ENCODE data around the gene AFF3. TPM values are rescaled to one million over a fixed set of nuclear protein-coding genes. Genes with fewer than 3 reads are reported as not detected.

The AFF3 gene
- total and polyA plus RNA-seq, 4 donors, result 0.48 to 5.3 (median 2.3) TPM

DNA sequence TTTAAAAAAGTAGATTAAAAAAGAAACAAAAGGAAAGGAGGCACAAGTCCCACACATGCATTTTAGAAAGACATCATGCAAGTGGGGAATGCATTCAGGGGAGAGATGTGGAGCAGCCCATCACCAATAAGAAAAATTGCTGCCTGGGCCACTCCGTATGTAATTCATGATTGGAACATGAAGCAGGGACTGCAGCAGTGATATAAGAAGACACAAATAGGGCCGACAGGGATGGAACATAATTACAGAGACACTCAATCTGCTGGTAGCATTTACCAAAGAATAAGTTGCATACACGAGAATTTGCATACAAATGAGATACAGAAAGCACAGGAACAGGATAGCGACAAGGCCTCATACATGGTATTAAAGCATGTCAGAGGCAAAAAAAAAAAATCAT is 6.5 kb upstream of the AFF3 start:
- TF ChIP-seq, protein P1, sequence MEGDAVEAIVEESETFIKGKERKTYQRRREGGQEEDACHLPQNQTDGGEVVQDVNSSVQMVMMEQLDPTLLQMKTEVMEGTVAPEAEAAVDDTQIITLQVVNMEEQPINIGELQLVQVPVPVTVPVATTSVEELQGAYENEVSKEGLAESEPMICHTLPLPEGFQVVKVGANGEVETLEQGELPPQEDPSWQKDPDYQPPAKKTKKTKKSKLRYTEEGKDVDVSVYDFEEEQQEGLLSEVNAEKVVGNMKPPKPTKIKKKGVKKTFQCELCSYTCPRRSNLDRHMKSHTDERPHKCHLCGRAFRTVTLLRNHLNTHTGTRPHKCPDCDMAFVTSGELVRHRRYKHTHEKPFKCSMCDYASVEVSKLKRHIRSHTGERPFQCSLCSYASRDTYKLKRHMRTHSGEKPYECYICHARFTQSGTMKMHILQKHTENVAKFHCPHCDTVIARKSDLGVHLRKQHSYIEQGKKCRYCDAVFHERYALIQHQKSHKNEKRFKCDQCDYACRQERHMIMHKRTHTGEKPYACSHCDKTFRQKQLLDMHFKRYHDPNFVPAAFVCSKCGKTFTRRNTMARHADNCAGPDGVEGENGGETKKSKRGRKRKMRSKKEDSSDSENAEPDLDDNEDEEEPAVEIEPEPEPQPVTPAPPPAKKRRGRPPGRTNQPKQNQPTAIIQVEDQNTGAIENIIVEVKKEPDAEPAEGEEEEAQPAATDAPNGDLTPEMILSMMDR (IDR thresholded peaks at IDR 0.05; ENCODE audit: low read depth, low read length, missing input control), result no peak
- no peak for TF ChIP-seq FOXA2 (IDR thresholded peaks at IDR 0.05)
- no peak for TF ChIP-seq FOXA1 (IDR thresholded peaks at IDR 0.05)
- TF ChIP-seq, protein P2, sequence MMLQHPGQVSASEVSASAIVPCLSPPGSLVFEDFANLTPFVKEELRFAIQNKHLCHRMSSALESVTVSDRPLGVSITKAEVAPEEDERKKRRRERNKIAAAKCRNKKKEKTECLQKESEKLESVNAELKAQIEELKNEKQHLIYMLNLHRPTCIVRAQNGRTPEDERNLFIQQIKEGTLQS (IDR thresholded peaks at IDR 0.05), result no peak
- no peak for TF ChIP-seq HNF4G (IDR thresholded peaks at IDR 0.05)
- no peak for TF ChIP-seq TAF1 (conservative IDR thresholded peaks at IDR 0.05)
- TF ChIP-seq, protein P3, sequence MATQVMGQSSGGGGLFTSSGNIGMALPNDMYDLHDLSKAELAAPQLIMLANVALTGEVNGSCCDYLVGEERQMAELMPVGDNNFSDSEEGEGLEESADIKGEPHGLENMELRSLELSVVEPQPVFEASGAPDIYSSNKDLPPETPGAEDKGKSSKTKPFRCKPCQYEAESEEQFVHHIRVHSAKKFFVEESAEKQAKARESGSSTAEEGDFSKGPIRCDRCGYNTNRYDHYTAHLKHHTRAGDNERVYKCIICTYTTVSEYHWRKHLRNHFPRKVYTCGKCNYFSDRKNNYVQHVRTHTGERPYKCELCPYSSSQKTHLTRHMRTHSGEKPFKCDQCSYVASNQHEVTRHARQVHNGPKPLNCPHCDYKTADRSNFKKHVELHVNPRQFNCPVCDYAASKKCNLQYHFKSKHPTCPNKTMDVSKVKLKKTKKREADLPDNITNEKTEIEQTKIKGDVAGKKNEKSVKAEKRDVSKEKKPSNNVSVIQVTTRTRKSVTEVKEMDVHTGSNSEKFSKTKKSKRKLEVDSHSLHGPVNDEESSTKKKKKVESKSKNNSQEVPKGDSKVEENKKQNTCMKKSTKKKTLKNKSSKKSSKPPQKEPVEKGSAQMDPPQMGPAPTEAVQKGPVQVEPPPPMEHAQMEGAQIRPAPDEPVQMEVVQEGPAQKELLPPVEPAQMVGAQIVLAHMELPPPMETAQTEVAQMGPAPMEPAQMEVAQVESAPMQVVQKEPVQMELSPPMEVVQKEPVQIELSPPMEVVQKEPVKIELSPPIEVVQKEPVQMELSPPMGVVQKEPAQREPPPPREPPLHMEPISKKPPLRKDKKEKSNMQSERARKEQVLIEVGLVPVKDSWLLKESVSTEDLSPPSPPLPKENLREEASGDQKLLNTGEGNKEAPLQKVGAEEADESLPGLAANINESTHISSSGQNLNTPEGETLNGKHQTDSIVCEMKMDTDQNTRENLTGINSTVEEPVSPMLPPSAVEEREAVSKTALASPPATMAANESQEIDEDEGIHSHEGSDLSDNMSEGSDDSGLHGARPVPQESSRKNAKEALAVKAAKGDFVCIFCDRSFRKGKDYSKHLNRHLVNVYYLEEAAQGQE (IDR thresholded peaks at IDR 0.05), result no peak
- TF ChIP-seq, protein P4, sequence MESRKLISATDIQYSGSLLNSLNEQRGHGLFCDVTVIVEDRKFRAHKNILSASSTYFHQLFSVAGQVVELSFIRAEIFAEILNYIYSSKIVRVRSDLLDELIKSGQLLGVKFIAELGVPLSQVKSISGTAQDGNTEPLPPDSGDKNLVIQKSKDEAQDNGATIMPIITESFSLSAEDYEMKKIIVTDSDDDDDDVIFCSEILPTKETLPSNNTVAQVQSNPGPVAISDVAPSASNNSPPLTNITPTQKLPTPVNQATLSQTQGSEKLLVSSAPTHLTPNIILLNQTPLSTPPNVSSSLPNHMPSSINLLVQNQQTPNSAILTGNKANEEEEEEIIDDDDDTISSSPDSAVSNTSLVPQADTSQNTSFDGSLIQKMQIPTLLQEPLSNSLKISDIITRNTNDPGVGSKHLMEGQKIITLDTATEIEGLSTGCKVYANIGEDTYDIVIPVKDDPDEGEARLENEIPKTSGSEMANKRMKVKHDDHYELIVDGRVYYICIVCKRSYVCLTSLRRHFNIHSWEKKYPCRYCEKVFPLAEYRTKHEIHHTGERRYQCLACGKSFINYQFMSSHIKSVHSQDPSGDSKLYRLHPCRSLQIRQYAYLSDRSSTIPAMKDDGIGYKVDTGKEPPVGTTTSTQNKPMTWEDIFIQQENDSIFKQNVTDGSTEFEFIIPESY (IDR thresholded peaks at IDR 0.05), result no peak
- no peak for TF ChIP-seq RAD21 (IDR thresholded peaks at IDR 0.05)
- TF ChIP-seq EGR1 (IDR thresholded peaks at IDR 0.05; ENCODE audit: low read depth in 2 of 2), result no peak
- TF ChIP-seq, protein P5, sequence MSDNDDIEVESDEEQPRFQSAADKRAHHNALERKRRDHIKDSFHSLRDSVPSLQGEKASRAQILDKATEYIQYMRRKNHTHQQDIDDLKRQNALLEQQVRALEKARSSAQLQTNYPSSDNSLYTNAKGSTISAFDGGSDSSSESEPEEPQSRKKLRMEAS (IDR thresholded peaks at IDR 0.05), result no peak
- no peak for TF ChIP-seq HNF4A (conservative IDR thresholded peaks at IDR 0.05)
- no peak for TF ChIP-seq JUND (IDR thresholded peaks at IDR 0.05)
- no peak for TF ChIP-seq YY1 (IDR thresholded peaks at IDR 0.05)
- no peak for TF ChIP-seq GABPA (IDR thresholded peaks at IDR 0.05 in 1 of 2, conservative IDR thresholded peaks at IDR 0.05 in 1 of 2)
- no peak for TF ChIP-seq NR2F2 (IDR thresholded peaks at IDR 0.05)
- no peak for TF ChIP-seq SP1 (IDR thresholded peaks at IDR 0.05)
- no peak for TF ChIP-seq RXRA (IDR thresholded peaks at IDR 0.05)
- Histone ChIP-seq H3K36me3 (ENCODE audit: control insufficient read depth in 4 of 4, insufficient read depth in 3 of 4, low read depth in 1 of 4, low read length in 3 of 4) (no peaks in the 10 kb centered on the region), H3K27me3 (ENCODE audit: control insufficient read depth in 4 of 4, insufficient read depth in 4 of 4, low read length in 3 of 4) (no peaks in the 10 kb centered on the region), H3K27ac (ENCODE audit: low read depth in 1 of 2, low read length in 2 of 2) (no peak overlapping the region), H3K4me3 (ENCODE audit: low read depth in 1 of 3, low read length in 3 of 3) (no peak overlapping the region), H3K4me1 (ENCODE audit: control insufficient read depth in 4 of 4, insufficient read depth in 4 of 4, low read length in 3 of 4) (no peaks in the 10 kb centered on the region), H3K9me3 (ENCODE audit: control insufficient read depth in 4 of 4, low read length in 3 of 4) (no peaks in the 10 kb centered on the region), H3K9ac (ENCODE audit: low read depth in 1 of 2, low read length in 2 of 2) (no peak overlapping the region)
- DNase-seq (ENCODE audit: low spot score), result no peak
- 89% methylated on average over 4 of the region's 4 CpGs for WGBS

Data from liver (tissue), 9 donors.